ENCODE results near the gene BCR. TPM values are rescaled to one million over a fixed set of nuclear protein-coding genes. Genes with fewer than 3 reads are reported as not detected.

Gene BCR
- total RNA-seq, 3 donors from 2014 or later, result 25.3 to 44.6 (median 35.1) TPM

- Histone ChIP-seq H3K4me1 (peaks cover 7 to 8% of the 10 kb centered on the region in 2 donors), H3K27me3 (no peaks in the 10 kb centered on the region), H3K4me3 (peak overlapping the region in 2 of 3 donors; percentile 23 to 56), H3K9me3 (no peaks in the 10 kb centered on the region), H3K27ac (peak overlapping the region; percentile 48 to 59), H3K36me3 (no peaks in the 10 kb centered on the region)
- intact Hi-C loops (cut with DNase I; ENCODE audit: low total_unique reads), result no loop called here
- TF ChIP-seq CTCF (IDR thresholded peaks at IDR 0.05) (no peak), POLR2A (IDR thresholded peaks at IDR 0.05) (no peak), POLR2AphosphoS5 (IDR thresholded peaks at IDR 0.05) (no peak)
- DNase-seq (ENCODE audit: low spot score in 2 of 2), result no peak
These were observed 37.7 kb upstream of the BCR start for GRCh38 chr22:23142546-23143105.

GRCh38 chr22:23143119-23143518 lies 37.2 kb upstream of the BCR start:
- Histone ChIP-seq H3K4me3 (no peak overlapping the region), H3K36me3 (no peaks in the 10 kb centered on the region), H3K27ac (no peak overlapping the region), H3K4me1 (peaks cover 7 to 12% of the 10 kb centered on the region in 2 donors), H3K27me3 (no peaks in the 10 kb centered on the region), H3K9me3 (no peaks in the 10 kb centered on the region)
- intact Hi-C loops (cut with DNase I; ENCODE audit: low total_unique reads), result no loop called here
- no peak for TF ChIP-seq CTCF (IDR thresholded peaks at IDR 0.05)
- no peak for TF ChIP-seq POLR2A (IDR thresholded peaks at IDR 0.05)
- TF ChIP-seq POLR2AphosphoS5 (IDR thresholded peaks at IDR 0.05), result no peak
- DNase-seq (ENCODE audit: low spot score in 2 of 2), result no peak

GRCh38 chr22:23144432-23144831 lies 35.9 kb upstream of the BCR start:
- TF ChIP-seq POLR2A (IDR thresholded peaks at IDR 0.05) (no peak), POLR2AphosphoS5 (IDR thresholded peaks at IDR 0.05) (no peak), CTCF (IDR thresholded peaks at IDR 0.05) (no peak)
- Histone ChIP-seq H3K36me3 (no peaks in the 10 kb centered on the region), H3K27me3 (no peaks in the 10 kb centered on the region), H3K9me3 (no peaks in the 10 kb centered on the region), H3K4me1 (peaks cover 7 to 13% of the 10 kb centered on the region in 2 donors), H3K27ac (peak overlapping the region; percentile 71 to 91), H3K4me3 (peak overlapping the region in 1 of 3 donors; percentile 73)
- intact Hi-C loops (cut with DNase I; ENCODE audit: low total_unique reads), result no loop called here
- DNase-seq (ENCODE audit: low spot score in 2 of 2), result no peak

GRCh38 chr22:23144932-23145877 lies 35.1 kb upstream of the BCR start, which contains the start of gene RAB36:
Gene RAB36 (plus strand): TSS chr22:23145477. CDS start chr22:23146617, 1,140 bp downstream.
- Histone ChIP-seq H3K27me3 (no peaks in the 10 kb centered on the region), H3K27ac (peak within 1 kb of the TSS; percentile 71 to 91), H3K4me3 (peak within 1 kb of the TSS; percentile 39 to 73 (median 48)), H3K4me1 (peaks cover 7 to 13% of the 10 kb centered on the region in 2 donors), H3K9me3 (no peaks in the 10 kb centered on the region), H3K36me3 (no peaks in the 10 kb centered on the region)
- no peak for TF ChIP-seq CTCF (IDR thresholded peaks at IDR 0.05)
- TF ChIP-seq POLR2AphosphoS5 (IDR thresholded peaks at IDR 0.05), result peak in 2 of 3 donors; percentile 36 to 38
- no peak for TF ChIP-seq POLR2A (IDR thresholded peaks at IDR 0.05)
- intact Hi-C loops (cut with DNase I; ENCODE audit: low total_unique reads), result no loop called here
- peak; percentile 91 to 98 for DNase-seq (ENCODE audit: low spot score in 2 of 2)
